GM21786 (cell line): Measurements from ENCODE around the gene GLDN.

Experiments used
- ATAC-seq: cut with Tn5 transposase; IDR thresholded peaks from one replicate; pipeline ENCODE4 v1.9.1; 2021; ENCODE audit not compliant: unreplicated experiment

GLDN gene

DNA sequence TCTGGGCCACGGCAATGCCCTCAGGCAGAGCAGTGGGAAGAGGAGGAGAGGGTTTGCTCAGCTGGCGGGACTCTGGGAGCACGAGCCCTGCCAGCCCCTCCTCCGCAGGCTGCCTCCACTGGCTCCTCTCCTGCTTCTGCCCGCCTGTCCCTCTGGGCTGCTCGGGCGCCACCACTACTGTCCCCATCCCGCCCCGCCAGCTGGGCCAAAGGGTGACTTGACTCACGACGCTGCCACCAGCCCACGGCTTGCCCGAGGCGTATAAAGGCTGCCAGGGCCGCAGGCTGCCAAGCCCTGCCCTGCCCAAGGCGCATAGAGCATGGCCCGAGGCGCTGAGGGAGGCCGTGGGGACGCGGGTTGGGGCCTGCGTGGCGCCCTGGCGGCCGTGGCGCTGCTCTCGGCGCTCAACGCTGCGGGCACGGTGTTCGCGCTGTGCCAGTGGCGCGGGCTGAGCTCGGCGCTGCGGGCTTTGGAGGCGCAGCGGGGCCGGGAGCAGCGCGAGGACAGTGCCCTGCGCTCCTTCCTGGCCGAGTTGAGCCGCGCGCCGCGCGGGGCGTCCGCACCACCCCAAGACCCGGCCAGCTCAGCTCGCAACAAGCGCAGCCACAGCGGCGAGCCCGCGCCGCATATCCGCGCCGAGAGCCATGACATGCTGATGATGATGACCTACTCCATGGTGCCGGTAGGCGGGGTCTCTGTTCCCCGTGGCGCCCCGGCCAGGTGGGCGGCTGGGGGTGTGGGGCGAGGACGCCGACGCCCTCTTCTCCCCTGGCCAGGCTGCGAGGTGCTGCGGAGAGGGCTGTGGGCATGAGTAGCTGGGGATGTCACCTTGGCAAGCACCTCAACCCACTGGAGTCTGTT is at the start of gene GLDN:
TSS of gene GLDN (plus strand) at position 290 of the 861 bp plus-strand sequence. CDS start at position 320, 30 bp downstream.
- no peak for ATAC-seq

DNA sequence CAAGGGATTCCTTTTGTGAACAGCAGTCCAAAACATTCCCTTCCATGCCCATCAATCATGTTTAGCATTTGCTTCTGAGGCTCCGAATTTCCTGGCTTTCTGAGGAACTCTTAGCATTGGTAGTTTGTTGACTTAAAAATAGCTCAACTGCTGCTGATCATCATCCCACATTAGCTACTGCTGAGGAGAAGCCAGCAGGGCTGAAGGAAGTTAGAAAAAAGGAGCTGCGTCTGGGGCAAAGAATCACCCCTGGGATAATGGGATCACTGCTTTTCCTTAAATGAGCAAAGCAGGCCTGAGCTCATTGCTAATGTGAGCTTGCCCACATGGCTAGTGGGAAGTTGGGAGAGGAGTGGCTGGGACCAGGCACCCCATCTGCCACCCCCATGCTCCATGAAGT is 42.8 kb upstream of the GLDN start:
- no peak for ATAC-seq

DNA sequence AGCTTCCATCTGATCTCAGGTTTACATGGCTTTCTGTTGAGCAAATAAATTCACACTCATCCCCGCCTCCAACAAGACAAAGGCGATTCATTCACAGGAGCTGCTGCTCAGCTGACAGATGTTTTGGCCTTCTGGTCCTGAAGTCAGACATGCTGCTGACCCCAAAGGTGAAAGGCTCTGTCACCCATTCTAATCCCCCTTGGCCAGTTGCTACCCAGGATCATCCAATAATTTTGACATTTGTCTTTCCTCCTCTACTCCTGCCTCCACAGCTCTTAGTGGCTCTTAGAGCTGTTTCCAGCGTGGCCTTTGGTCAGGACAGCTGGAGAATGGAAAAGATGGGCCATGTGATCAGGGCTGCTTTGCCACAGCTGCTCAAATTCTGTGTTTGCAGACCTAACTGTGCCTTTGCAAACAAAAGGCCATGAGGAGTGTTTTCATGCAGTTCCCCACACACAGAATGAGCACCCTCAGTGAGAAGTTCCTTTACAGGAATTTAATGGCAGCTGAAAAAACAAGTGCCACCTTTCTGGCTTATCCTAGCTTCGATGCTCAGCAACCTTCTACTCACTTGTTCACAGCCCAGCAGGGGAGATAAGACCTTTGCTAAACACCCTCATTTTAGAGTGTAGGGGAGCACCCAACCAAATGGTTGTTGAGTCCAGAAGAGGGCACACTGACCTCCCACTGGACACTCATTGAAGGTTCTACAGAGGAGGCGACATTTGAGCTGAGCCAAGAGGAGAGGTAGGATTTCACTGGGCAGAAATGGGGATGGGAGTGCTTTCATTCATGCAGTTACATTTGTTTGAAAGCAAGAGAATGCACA is 42.1 kb upstream of the GLDN start:
- ATAC-seq, result no peak

DNA sequence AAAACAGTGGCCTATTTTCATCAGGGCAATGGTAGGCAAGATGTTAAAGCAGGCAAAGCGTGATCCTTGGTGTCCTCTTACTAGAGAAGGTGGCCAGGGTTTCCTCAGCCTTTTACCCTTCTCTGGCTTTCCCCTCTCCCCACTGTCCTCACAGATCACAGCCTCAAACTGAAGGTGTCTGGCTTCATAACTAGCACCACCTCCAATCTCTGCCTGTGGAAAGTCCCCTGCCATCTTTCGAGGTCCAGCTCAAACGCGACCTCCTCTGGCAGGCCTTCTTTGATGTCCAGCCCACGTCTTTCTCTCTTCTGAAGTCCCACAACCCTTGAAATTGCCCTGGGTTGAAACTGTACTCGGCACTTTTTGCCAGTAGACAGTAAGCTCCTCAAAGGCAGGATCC is 39.0 kb upstream of the GLDN start:
- ATAC-seq, result no peak

DNA sequence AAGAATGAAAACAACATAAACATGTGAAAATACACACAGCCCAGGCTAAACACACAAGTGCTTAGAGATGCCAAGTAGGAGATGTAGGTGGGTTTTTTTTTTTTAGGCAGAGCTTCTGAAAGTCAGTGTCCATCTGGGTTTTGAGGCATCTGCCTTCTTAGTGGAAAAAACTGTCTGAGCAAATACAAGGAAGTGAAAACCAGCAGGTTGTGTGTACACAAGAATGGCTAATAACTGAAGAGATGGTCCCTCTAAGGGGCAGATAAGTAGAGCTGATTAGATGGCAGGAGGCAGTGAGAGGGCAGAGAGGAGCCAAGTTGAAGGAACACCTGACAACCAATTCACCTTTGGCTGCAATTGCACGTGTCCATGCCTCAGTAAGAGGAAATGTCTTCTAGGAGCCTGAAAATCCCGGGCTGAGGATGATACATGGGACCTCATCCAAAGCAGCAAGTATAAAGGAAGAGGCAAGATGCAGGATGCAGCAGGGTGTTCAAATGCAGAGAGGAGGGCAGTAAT is 37.9 kb upstream of the GLDN start:
- ATAC-seq, result no peak

DNA sequence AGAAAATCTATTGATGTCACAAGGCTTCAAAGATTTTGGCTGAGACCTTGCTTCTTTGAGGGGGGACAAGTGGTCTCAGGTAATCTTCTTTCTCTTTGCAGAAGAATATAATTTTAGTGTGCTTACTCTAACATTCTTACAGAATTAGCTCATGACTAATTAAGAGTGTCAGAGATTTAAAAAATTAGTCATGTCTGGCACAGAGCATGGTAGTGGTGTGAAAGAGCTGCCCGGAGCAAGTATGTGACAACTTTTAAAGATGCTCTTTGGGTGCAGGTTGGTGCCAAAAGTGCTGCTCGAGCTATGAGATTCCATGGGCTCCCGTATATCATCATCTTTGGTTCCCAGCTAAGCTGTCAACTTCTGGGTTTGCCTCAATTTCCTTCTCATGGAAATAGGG is 34.1 kb upstream of the GLDN start:
- no peak for ATAC-seq

DNA sequence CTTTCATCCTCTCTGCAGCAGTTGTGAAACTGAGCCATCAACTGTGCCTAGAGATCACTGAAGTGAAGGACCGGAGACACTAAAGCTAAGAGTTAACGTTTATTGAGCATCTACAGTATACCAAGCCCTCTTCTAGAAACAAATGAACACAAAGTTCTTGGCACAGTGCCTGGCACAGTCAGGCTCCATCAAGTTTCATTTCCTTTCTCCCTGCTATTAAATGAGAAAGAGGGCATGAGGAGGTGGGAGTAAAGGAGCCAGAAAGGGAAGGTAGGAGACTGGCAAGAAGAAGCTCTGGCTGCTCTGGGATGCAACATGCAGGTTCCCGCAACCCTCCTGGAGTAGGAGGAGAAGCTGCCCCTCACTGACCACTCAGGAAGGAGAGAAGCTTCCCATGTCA is 33.6 kb upstream of the GLDN start:
- ATAC-seq, result no peak

DNA sequence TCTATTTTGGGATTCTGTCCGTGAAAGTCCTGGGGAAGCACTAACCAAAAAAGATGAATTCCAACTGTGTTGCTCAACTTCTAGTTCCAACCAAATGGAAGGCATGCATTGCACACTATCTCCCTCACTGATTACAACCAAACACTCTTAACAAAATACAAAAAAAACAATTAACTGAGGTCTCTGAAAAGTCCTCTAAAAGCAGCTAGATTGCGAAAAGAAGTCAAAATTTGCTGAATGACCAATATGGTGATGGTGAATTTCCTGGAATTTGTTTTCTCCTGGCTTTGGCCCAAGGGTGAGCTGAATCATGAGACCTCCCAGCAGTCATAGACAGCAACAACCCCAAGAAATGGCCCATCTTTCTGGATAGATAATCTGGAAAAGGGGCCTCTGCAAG is 31.4 kb upstream of the GLDN start:
- ATAC-seq, result no peak

DNA sequence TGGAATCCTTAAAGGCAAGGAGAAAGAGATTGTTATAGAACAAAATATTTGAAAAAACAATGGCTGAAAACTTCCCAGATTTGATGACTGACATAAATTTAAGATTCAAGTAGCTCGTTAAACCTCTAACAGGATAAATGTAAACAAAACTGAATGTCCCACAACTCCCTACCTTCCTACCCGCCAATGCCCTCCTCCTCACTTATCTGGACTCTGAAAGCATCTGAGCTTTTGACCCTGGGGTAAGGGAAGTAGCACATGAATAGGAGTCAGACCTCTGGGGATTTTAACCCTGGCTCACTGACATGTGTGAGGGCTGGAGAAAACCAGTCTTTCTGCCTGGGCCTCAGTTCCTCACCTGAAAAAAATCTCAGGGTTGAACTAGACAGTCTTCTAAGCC is 29.9 kb upstream of the GLDN start:
- no peak for ATAC-seq

DNA sequence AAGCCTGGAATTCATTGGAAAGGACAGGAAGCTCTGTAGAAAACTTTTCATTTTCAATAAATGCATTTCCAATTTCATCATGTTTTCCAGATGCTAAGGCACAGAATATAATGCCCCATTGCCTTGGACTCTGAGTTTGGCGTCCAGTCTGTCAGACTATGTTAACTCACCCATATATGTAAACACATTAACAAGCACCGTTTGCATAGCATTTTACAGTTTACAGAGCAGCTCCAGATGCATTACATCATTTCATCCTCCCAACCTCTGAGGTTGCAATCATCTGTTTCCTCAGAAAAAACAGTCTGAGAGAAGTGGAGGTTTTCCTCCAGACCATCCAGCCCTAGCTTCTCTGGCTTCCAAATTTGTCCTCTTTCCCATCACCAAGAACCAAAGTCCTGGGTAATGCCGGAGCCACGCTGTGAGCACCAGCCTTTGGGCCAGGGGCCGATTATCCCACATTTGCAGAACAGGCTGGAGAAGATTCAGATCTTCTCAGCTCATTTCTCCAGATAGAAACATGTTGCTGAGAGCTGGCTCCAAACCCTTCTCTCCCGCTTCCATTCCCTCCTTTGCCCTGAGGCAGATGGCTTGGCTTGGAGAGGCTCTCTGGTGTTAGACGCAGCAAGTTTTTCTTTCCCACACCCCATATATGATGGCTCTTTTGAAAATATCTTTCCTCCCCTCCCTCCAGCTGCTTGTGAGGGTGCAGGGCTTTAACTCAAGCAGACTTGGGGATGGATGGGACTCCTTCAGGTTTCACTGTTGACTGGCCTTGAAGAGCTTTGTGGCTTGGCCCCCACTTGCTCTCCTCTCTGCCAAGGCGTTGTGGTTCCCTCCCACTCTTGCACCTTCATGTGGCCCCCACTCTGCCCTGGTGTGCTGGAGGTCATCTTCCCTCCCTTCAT is 29.0 kb upstream of the GLDN start:
- ATAC-seq, result no peak

DNA sequence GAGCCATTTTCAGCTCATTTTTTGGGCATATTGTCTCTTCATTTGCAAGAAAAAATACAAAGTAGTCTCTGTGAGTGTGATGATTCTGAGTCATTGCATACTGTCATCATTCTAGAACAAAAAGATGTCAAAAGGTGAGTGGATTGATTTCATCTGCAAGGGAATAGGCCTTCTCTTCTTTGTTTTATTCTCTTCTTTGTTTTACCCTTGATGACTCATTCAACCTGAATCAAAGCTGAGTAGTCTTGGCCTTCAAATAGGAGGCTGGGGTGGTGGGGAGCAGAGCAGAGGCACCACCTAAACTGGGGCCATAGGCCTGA is 28.4 kb upstream of the GLDN start:
- ATAC-seq, result no peak

DNA sequence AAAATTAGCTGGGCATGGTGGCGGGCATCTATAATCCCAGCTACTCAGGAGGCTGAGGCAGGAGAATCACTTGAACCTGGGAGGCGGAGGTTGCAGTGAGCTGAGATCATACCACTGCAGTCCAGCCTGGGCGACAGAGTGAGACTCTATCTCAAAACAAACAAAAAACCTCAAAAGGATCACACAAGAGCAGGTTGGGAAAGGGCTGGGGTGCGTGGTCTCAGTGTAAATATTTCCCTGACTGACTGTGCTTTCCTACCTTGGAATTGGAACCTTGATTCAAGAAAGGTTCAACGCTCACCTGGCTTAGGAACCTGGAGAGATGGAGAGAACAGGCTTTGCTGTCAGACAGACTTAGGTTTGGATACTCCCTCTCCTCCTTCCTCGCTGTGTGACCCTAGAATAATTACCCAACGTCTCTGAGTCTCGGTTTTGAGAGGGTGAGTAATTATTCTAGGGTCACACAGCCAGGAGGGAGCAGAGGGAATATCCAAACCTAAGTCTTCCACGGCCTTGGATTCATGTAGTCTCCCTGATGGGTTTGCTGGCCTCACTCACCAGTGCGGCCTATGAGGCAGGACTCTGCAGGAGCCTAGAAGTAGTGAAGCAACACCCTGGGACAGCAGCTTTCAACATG is 27.7 kb upstream of the GLDN start:
- ATAC-seq, result no peak

DNA sequence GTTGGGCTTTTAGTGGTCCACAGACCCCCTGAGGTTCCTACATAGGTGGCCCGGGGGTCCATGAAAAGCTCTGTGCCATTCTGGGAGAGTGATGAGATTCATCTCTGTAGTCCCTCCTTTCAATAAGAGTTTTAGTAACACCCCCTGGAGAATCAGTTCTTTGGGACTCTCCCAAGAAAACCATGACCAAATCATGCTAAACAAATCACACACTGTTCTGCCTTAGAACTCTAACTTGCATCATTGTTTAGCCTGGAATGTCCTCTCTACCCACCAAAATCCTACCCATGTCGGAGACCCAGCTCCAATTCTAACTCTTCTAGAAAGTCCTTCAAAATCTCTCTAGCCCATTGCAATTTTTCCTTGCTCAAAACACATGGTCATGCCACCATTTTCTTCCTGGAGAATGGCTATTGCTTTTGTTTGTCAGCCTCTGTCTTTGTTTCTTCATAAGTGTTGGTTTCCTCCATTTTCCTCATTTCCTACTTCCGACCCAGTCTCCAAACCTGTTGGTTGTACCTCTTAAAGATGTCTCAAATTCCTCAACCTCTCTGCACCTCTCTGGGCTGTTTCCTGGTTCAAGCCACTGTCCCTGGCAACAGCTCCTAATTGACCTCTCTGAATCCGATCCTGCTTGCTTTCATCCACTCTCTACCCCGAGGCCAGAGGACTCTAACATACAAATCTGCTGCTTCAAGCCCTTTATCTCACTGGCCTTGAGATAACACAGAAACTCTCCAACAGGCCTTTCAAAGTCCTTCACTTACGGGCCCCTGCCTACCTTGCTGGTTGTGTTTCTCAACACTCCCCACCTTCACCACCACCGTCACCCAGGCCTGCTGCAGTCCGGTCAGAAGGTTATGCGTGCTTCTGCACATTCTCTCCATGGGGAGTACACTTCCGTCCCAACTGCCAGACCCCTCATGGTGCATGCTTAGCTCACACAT is 26.8 kb upstream of the GLDN start:
- ATAC-seq, result no peak

DNA sequence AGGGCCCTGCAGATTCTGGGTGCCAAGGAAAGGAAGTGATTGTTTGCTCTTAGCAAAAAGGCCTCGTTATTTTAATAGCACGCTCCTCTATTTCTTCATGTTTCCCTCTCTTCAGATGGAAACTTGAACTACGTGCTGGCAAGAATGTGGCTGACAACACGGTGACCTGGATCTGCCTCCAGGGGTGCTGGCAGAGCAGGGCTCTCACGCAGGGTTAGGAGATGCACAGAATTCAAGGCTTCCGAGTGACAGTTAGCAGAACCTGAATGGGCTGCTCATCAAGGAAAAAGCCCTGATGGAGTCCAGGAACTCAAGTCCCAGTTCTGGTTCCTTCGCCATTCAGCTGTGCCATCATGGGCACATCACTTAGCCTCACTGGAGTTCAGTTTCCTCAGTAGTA is 25.7 kb upstream of the GLDN start:
- ATAC-seq, result no peak

DNA sequence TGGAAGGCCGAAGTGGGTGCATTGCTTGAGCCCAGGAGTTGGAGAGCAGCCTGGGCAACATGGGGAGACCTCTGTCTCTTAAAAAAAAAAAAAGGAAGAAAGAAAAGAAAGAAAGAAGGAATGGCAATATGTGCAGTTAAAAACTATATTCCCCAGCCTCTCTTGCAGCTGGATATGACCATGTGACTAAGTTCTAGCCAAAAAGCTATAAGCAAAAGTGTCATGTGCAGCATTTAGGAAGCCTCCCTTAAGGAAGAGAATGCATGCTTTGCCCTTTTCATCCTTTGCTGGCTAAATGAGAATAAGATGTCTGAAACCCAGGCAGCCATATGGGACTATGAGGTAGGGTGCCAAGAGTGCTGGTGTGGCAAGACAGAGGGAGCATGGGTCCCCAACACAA is 24.8 kb upstream of the GLDN start:
- no peak for ATAC-seq

DNA sequence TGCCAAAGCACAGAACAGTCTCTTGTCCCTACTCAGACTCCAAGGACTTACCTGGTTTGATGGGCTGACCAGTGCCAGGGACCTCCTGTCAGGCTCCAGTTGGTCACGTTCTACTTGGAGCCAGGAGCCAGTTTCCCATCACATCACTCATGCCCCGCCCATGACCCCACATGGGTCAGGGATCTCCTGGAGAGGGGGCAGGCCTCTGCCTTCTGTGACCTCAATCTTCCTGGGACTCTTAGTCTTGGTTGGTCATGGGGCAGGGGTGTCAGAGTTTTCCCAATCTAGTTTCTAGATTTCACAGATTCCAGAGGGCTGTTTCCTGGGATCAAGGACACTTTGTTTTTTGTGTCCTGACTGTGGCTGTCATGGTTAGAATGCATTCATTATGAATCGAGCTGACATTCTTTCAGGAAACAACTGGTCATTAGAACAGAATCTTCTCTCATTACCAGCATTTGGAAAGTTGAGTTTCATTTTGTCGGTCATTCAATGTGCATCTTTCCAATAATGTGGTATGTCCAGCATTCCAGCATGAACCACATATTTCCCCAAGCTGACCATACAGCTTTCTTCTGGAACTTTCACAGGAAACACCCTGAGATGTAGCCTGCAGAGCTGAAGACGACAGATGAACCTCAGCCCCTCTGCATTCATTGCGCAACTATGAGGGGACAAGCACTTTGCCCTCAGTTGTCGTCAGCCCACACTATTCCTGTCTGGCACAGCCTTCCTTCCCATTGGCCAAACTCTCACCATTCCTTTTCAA is 22.9 kb upstream of the GLDN start:
- no peak for ATAC-seq

DNA sequence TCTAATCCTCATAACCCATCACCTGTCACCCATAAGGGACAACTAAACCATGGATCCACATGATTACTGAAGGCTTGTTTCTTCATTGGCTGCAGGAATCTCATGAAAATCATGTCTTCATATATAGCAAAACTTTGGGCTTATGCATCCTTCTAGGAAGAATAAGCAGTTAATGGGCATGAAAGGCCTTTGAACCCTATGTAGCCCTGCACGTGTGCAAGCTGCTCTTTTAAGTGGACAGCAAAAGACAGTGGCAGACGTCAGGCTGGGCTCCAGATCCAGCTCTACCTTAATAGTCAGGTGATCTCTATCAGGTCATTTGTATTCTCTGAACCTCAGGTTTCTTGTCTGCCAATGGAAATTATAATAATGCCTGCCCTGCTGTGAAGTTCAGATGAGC is 21.9 kb upstream of the GLDN start:
- ATAC-seq, result no peak

DNA sequence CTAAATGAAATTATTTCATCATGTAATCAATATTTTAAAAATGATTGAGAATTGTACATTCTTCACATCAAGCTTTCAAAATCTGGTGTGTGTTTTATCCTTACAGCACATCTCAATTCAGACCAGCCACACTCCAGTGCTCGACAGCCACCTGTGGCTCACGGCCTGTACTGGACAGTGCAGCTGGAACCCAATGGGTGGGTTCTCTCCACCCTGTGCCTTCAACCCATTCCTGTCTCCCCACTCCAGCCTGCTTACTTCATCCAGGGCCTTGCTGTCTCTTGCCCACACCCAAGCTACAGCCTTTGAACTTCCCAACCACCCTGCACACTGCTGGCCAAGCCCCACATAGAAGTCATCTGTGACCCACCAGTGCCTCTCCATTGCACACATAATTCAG is 20.6 kb upstream of the GLDN start:
- ATAC-seq, result no peak

DNA sequence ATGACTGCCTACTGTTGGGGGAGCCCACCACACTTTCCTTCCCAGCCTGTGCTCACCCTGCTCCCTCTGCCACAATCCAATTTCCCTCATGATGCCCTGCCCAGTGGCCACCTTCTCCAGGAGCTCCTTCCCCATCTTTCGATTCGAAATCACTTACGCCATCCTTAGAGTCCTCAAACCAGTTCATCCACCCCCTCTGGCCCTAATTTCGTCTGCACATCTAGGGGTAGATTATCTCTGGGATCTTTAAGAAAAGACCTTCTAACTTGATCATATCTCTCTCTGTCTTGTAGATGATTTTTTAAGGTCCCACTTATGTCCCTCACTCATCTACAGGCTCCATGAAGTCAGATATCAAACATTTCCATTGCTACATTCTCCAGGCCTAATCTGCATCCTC is 20.1 kb upstream of the GLDN start:
- no peak for ATAC-seq
